Measurements from ENCODE around the gene UBE2Z. TPM values are rescaled to one million over a fixed set of nuclear protein-coding genes. Genes with fewer than 3 reads are reported as not detected.

The UBE2Z gene
- total RNA-seq, 1 experiment from 2014 or later, result 131 TPM

Other genes starting within 250 kb of the UBE2Z start
- 33.5 and 44.4 TPM in 2 replicates for gene PRAC1, start 185.9 kb upstream of the UBE2Z start, total RNA-seq (2014; rRNA removed)
- gene PRAC2, start 185.2 kb upstream of the UBE2Z start, total RNA-seq (2014; rRNA removed), result 44.1 and 51.4 TPM in 2 replicates
- 80.8 and 96.5 TPM in 2 replicates for gene HOXB13, start 179.7 kb upstream of the UBE2Z start, total RNA-seq (2014; rRNA removed)
- gene TTLL6, start 91.2 kb upstream of the UBE2Z start, total RNA-seq (2014; rRNA removed), result 0.29 and 0.40 TPM in 2 replicates
- 47.2 and 49.4 TPM in 2 replicates for gene CALCOCO2, start 77.4 kb upstream of the UBE2Z start, total RNA-seq (2014; rRNA removed)
- gene ATP5MC1, start 15.6 kb upstream of the UBE2Z start, total RNA-seq (2014; rRNA removed), result 192 and 265 TPM in 2 replicates
- gene SNF8, start 36.4 kb downstream of the UBE2Z start, total RNA-seq (2014; rRNA removed), result 278 TPM in 2 replicates
- not detected in 2 replicates for gene GIP, start 60.2 kb downstream of the UBE2Z start, total RNA-seq (2014; rRNA removed)
- 1.2 and 1.3 TPM in 2 replicates for gene IGF2BP1, start 89.0 kb downstream of the UBE2Z start, total RNA-seq (2014; rRNA removed)
- gene B4GALNT2, start 224.4 kb downstream of the UBE2Z start, total RNA-seq (2014; rRNA removed), result 0.06 and 0.29 TPM in 2 replicates

All from PC-3 (cell line).